ENCODE results near the gene ZNRF1. TPM values are rescaled to one million over a fixed set of nuclear protein-coding genes. Genes with fewer than 3 reads are reported as not detected.

The ZNRF1 gene
- total and polyA plus RNA-seq, 2 of the 8 experiments (the other 6 are each of a cell fraction or from before 2014, with no cell fraction given): 33.5 to 52.9 TPM

GRCh38 chr16:75052481-75053202 is 53.8 kb downstream of the ZNRF1 start:
- ChIA-PET POLR2A (ENCODE audit: partially characterized antibody) (interaction anchor here (0.6 to 0.7 kb wide), 3 partner anchors 10 to 20 kb away, joined by 3 read pairs; no protein-coding TSS in a partner anchor), CTCF (ENCODE audit: partially characterized antibody) (interaction anchor here (0.6 to 1.8 kb wide), 15 partner anchors 8 to 191 kb away, joined by 3 to 12 read pairs (median 4); no protein-coding TSS in a partner anchor)
- Histone ChIP-seq H3K4me1 (replicated peaks in 1 of 4; ENCODE audit: control insufficient read depth in 3 of 4, insufficient read depth in 4 of 4, low read length in 3 of 4) (peaks cover 0 to 7% (median 3%) of the 10 kb centered on the region in 4 experiments; a peak in 5 of 7 replicates), H4K20me1 (replicated peaks in 1 of 2; ENCODE audit: control insufficient read depth in 1 of 2, insufficient read depth in 2 of 2, low read length in 2 of 2) (peaks cover 1 to 10% of the 10 kb centered on the region in 2 experiments), H3K36me3 (ENCODE audit: control insufficient read depth in 2 of 4, insufficient read depth in 4 of 4, low read length in 3 of 4) (peaks cover 0 to 3% (median 0%) of the 10 kb centered on the region in 4 experiments; a peak in 1 of 8 replicates), H3K9ac (replicated peaks in 1 of 4; ENCODE audit: extremely low read depth in 1 of 4, low read depth in 3 of 4, low read length in 3 of 4) (no peak overlapping the region), H3K4me2 (ENCODE audit: insufficient read depth in 1 of 2, low read depth in 2 of 2, low read length in 2 of 2) (no peak overlapping the region), H3K4me3 (ENCODE audit: extremely low read depth in 1 of 4, insufficient read depth in 2 of 4, low read depth in 3 of 4, low read length in 4 of 4) (no peak overlapping the region), H2BK20ac (ENCODE audit: low read length) (no peak overlapping the region), H2BK120ac (replicated peaks; ENCODE audit: low read depth, low read length) (no peak overlapping the region), H2BK5ac (ENCODE audit: low read depth, low read length) (0 out of 2 replicates have a peak overlapping the region, but pooled peaks have one; percentile 10), H4K91ac (replicated peaks; ENCODE audit: insufficient read length, low read length) (no peak overlapping the region), H3K18ac (ENCODE audit: extremely low read depth, low read length) (no peak overlapping the region), H3K27ac (ENCODE audit: low read depth, low read length) (no peak overlapping the region), H4K5ac (ENCODE audit: insufficient read length, low read depth, low read length) (no peak overlapping the region), H2AK5ac (ENCODE audit: low read depth, low read length) (0 out of 2 replicates have a peak overlapping the region, but pooled peaks have one; percentile 58), H3K9me3 (ENCODE audit: insufficient read depth in 2 of 2, low read depth in 1 of 2, low read length in 1 of 2) (no peaks in the 10 kb centered on the region), H2BK15ac (ENCODE audit: low read length) (peak overlapping the region; percentile 74; the same call in 1 of the 2 replicates), H3K14ac (ENCODE audit: insufficient read length) (no peak overlapping the region), H4K8ac (ENCODE audit: extremely low read depth, insufficient read depth, low read length) (no peak overlapping the region), H2BK12ac (ENCODE audit: low read depth, low read length) (no peak overlapping the region), H3K56ac (replicated peaks; ENCODE audit: insufficient read length, low read depth, low read length) (no peak overlapping the region), H3K79me1 (ENCODE audit: low read depth, low read length) (peaks cover 18% of the 10 kb centered on the region), H3K79me2 (ENCODE audit: control insufficient read depth in 1 of 2, insufficient read depth in 2 of 2, low read length in 2 of 2) (peaks cover 6 to 84% of the 10 kb centered on the region in 2 experiments; a peak in 3 of 4 replicates), H3K4ac (replicated peaks; ENCODE audit: insufficient read length, low read depth, low read length) (no peak overlapping the region), H3K27me3 (replicated peaks in 1 of 4; ENCODE audit: control insufficient read depth in 3 of 4, extremely low read depth in 1 of 4, insufficient read depth in 3 of 4, low read length in 3 of 4) (no peaks in the 10 kb centered on the region), H3K23ac (ENCODE audit: insufficient read length) (no peak overlapping the region), H2AFZ (ENCODE audit: low read length) (no peak overlapping the region), H3K23me2 (ENCODE audit: low read depth, low read length) (no peaks in the 10 kb centered on the region)
- 0 out of 4 replicates have a peak, but pooled peaks have one; percentile 12 to 14 for TF ChIP-seq RAD21 (IDR thresholded peaks at IDR 0.05 in 1 of 2, conservative IDR thresholded peaks at IDR 0.05 in 1 of 2; ENCODE audit: low read depth in 2 of 2, low read length in 2 of 2)
- peak in 1 of 3 experiments; percentile 5; a peak in 1 of 4 replicates for TF ChIP-seq CTCF (IDR thresholded peaks at IDR 0.05; ENCODE audit: control extremely low read depth in 1 of 3, insufficient read depth in 1 of 3, low read depth in 1 of 3, low read length in 3 of 3)
- no peak for TF ChIP-seq NANOG (IDR thresholded peaks at IDR 0.05; ENCODE audit: insufficient read depth, low read depth, low read length, poor library complexity, severe bottlenecking)
- FAIRE-seq (no peak), DNase-seq (ENCODE audit: low read depth in 1 of 2, low spot score in 2 of 2) (no peak)
- WGBS, 2 experiments (ENCODE audit: extremely low coverage in 1 of 2, insufficient coverage in 1 of 2, insufficient read length in 1 of 2, insufficient replicate concordance in 2 of 2, low coverage in 1 of 2, low lambda C conversion rate in 2 of 2, missing lambda C conversion rate in 1 of 2): 86% methylated on average over 6 of the region's 6 CpGs; no CpG with 5 or more reads in 1 of the 2 experiments

Measured in H1 (cell line).